Chondrocyte (in vitro differentiated cells): ENCODE data around the gene APRT. TPM values are rescaled to one million over a fixed set of nuclear protein-coding genes. Genes with fewer than 3 reads are reported as not detected.
A peak's percentile ranks its signal among the peaks of the same experiment; 100 is the strongest.

ENCODE experiments used
- DNase-seq: peaks from one replicate; pipeline ENCODE4 v3.0.0; 2021; ENCODE audit warnings: mixed read lengths, low spot score
- H3K27ac Mint-ChIP-seq: one replicate; pipeline ENCODE4 v1.8.0; 2021; ENCODE audit warnings: mild to moderate bottlenecking, moderate library complexity, mixed read lengths; ENCODE audit not compliant: unreplicated experiment
- H3K27me3 Mint-ChIP-seq: 2 replicates; pipeline ENCODE4 v1.8.0; 2021; ENCODE audit warnings: low read depth, mixed read lengths
- H3K36me3 Mint-ChIP-seq: 2 replicates; pipeline ENCODE4 v1.8.0; 2021; ENCODE audit warnings: low read depth, mixed read lengths
- H3K4me1 Mint-ChIP-seq: 2 replicates; pipeline ENCODE4 v1.8.0; 2021; ENCODE audit warnings: low read depth, mild to moderate bottlenecking, mixed read lengths
- H3K4me3 Mint-ChIP-seq: one replicate; pipeline ENCODE4 v1.8.0; 2021; ENCODE audit warnings: mild to moderate bottlenecking, moderate library complexity, mixed read lengths; ENCODE audit not compliant: unreplicated experiment
- H3K9me3 Mint-ChIP-seq: 2 replicates; pipeline ENCODE4 v1.8.0; 2021; ENCODE audit warnings: low read depth, mixed read lengths
- CTCF ChIP-seq: fragments of 200-600 bp; sonication (generic); IDR thresholded peaks from 2 replicates; pipeline ENCODE4 v1.5.0; 2021; ENCODE audit warnings: antibody characterized with exemption, mild to moderate bottlenecking, moderate library complexity
- total RNA-seq: library from RNA; stranded (reverse); gene quantifications from 3 replicates; pipeline ENCODE4 v1.2.1, GENCODE V29; 2021

Gene APRT
- total RNA-seq, 1 donor from 2014 or later: 68.8 TPM

GRCh38 chr16:88770461-88771293 lies 41.1 kb downstream of the APRT start:
- H3K27me3 Mint-ChIP-seq: no peaks in the 10 kb centered on the region
- H3K27ac Mint-ChIP-seq: peak overlapping the region; percentile 92
- H3K4me1 Mint-ChIP-seq: peaks cover 84% of the 10 kb centered on the region
- DNase-seq: no peak
- peak overlapping the region; percentile 45 for H3K4me3 Mint-ChIP-seq
- no peaks in the 10 kb centered on the region for H3K36me3 Mint-ChIP-seq
- no peaks in the 10 kb centered on the region for H3K9me3 Mint-ChIP-seq
- no peak for TF ChIP-seq CTCF

GRCh38 chr16:88769617-88770460 lies 41.9 kb downstream of the APRT start:
- H3K36me3 Mint-ChIP-seq: no peaks in the 10 kb centered on the region
- H3K9me3 Mint-ChIP-seq: no peaks in the 10 kb centered on the region
- DNase-seq: no peak
- H3K4me1 Mint-ChIP-seq: peaks cover 90% of the 10 kb centered on the region
- H3K27me3 Mint-ChIP-seq: no peaks in the 10 kb centered on the region
- peak overlapping the region; percentile 92 for H3K27ac Mint-ChIP-seq
- peak overlapping the region; percentile 45 for H3K4me3 Mint-ChIP-seq
- TF ChIP-seq CTCF: no peak

GRCh38 chr16:88768071-88768783 lies 43.5 kb downstream of the APRT start:
- Mint-ChIP-seq H3K9me3 (no peaks in the 10 kb centered on the region), H3K4me1 (peaks cover 81% of the 10 kb centered on the region), H3K27ac (peak overlapping the region; percentile 77), H3K4me3 (peak overlapping the region; percentile 12), H3K27me3 (no peaks in the 10 kb centered on the region), H3K36me3 (peaks cover 3% of the 10 kb centered on the region)
- peak; percentile 37 for TF ChIP-seq CTCF
- no peak for DNase-seq

GRCh38 chr16:88767546-88768070 lies 44.1 kb downstream of the APRT start:
- no peak for DNase-seq
- H3K27ac Mint-ChIP-seq: peak overlapping the region; percentile 77

More at GRCh38 chr16:88767546-88768070, 44.1 kb downstream of the APRT start:
- TF ChIP-seq CTCF: no peak
- no peak overlapping the region for H3K4me3 Mint-ChIP-seq
- H3K36me3 Mint-ChIP-seq: peaks cover 3% of the 10 kb centered on the region
- peaks cover 76% of the 10 kb centered on the region for H3K4me1 Mint-ChIP-seq
- no peaks in the 10 kb centered on the region for H3K9me3 Mint-ChIP-seq
- H3K27me3 Mint-ChIP-seq: no peaks in the 10 kb centered on the region
